Activated naive CD8-positive, alpha-beta T cell (primary cell): Measurements from ENCODE around the gene CLCN4.

Experiments
- H3K27ac Mint-ChIP-seq: one replicate; pipeline ENCODE4 v1.8.0; 2021; ENCODE audit warnings: mixed read lengths
- H3K27me3 Mint-ChIP-seq: one replicate; pipeline ENCODE4 v1.8.0; 2021; ENCODE audit warnings: mixed read lengths
- H3K36me3 Mint-ChIP-seq: one replicate; pipeline ENCODE4 v1.8.0; 2021; ENCODE audit warnings: mixed read lengths
- H3K4me1 Mint-ChIP-seq: one replicate; pipeline ENCODE4 v1.8.0; 2021; ENCODE audit warnings: low read depth, mixed read lengths
- H3K4me3 Mint-ChIP-seq: one replicate; pipeline ENCODE4 v1.8.0; 2021; ENCODE audit warnings: mild to moderate bottlenecking, mixed read lengths
- H3K9me3 Mint-ChIP-seq: one replicate; pipeline ENCODE4 v1.8.0; 2021; ENCODE audit warnings: low read depth, mixed read lengths

The CLCN4 gene

DNA sequence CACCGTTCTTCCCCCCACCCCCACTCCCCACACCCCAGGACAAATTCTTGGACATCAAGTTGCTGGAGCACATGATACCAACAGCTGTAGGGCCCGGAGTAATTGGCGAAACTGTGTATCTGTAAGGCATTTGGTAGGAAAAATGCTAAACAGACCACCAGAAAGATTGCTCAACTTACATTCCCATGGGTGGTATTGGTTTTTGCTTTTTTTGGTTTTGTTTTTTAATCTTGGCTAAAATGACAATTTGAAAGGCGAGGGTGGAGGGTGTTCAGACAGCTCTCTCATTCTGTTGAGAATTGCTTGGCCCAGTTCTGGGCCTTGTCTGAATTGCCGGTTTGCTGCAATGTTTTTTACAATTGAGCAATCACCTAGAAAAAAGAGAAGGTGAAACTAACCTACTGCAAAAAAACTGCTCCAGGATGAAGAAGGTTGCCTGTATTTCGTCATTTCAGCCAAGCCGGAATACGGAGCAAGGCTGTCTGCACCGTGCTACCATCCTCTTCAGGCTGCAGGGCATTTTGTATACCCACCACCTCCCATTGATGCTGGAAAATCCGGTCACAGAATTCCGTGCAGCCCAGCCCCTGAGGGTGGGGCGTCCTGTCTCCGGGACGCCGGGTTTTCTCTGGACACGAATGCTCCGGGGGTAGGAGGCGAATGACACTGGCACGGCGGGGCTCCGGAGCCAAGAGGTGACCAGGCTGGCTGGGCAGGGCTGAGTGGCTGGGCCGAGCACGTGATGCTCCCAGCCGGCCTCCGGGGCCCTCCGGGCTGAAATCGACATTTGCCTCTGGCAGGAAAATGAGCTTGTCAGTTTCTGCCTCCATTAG lies at the start of gene CLCN4:
TSS of gene CLCN4 (plus strand) at position 777 of the 833 bp plus-strand sequence. CDS start 28,058 bp downstream, outside the sequence.
- no peaks in the 10 kb centered on the region for H3K36me3 Mint-ChIP-seq
- H3K27me3 Mint-ChIP-seq, result peaks cover 17% of the 10 kb centered on the region
- no peak within 1 kb of the TSS for H3K27ac Mint-ChIP-seq
- H3K9me3 Mint-ChIP-seq, result no peaks in the 10 kb centered on the region
- peak within 1 kb of the TSS; percentile 59 for H3K4me3 Mint-ChIP-seq
- H3K4me1 Mint-ChIP-seq, result peaks cover 7% of the 10 kb centered on the region

- H3K4me3 Mint-ChIP-seq, result peak overlapping the region; percentile 20
- H3K27me3 Mint-ChIP-seq, result no peaks in the 10 kb centered on the region
- H3K27ac Mint-ChIP-seq, result peak overlapping the region; percentile 94
- H3K4me1 Mint-ChIP-seq, result peaks cover 63% of the 10 kb centered on the region
- peaks cover 12% of the 10 kb centered on the region for H3K36me3 Mint-ChIP-seq
- H3K9me3 Mint-ChIP-seq, result no peaks in the 10 kb centered on the region
Observed at GRCh38 chrX:10107483-10107882, 49.3 kb upstream of the CLCN4 start.

DNA sequence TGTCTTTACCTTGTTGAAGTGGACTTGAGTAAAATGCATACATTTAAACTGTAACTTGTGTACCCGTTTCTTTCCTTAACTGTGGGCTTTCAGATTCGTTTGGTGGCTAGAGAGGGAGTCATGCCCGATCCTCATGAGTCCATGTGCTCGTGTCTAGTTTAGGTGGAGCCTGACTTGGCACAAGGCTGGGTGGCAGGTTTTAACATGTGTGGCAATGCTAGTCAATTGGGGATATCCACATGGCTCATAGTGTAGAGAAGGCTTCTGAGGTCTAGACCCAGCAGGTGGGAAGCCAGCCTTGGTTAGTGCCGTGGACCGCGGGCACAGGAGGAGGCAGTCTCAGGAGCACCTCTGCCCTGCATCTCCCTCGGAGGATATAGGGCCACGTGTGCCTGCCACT lies 48.5 kb upstream of the CLCN4 start:
- Mint-ChIP-seq H3K36me3 (peaks cover 9% of the 10 kb centered on the region), H3K4me1 (peaks cover 70% of the 10 kb centered on the region), H3K27me3 (no peaks in the 10 kb centered on the region), H3K4me3 (peak overlapping the region; percentile 32), H3K27ac (peak overlapping the region; percentile 94), H3K9me3 (no peaks in the 10 kb centered on the region)

- H3K4me3 Mint-ChIP-seq, result peak overlapping the region; percentile 27
- H3K4me1 Mint-ChIP-seq, result peaks cover 71% of the 10 kb centered on the region
- no peaks in the 10 kb centered on the region for H3K9me3 Mint-ChIP-seq
- H3K27me3 Mint-ChIP-seq, result no peaks in the 10 kb centered on the region
- peaks cover 5% of the 10 kb centered on the region for H3K36me3 Mint-ChIP-seq
- peak overlapping the region; percentile 70 for H3K27ac Mint-ChIP-seq
Observed at GRCh38 chrX:10109695-10110094, 47.1 kb upstream of the CLCN4 start.

- H3K27ac Mint-ChIP-seq, result peak overlapping the region; percentile 99
- H3K9me3 Mint-ChIP-seq, result no peaks in the 10 kb centered on the region
- no peaks in the 10 kb centered on the region for H3K27me3 Mint-ChIP-seq
- peak overlapping the region; percentile 87 for H3K4me3 Mint-ChIP-seq
- H3K4me1 Mint-ChIP-seq, result peaks cover 68% of the 10 kb centered on the region
- peaks cover 5% of the 10 kb centered on the region for H3K36me3 Mint-ChIP-seq
Observed at GRCh38 chrX:10110316-10110935, 46.3 kb upstream of the CLCN4 start.

- peak overlapping the region; percentile 87 for H3K4me3 Mint-ChIP-seq
- peak overlapping the region; percentile 99 for H3K27ac Mint-ChIP-seq
- H3K4me1 Mint-ChIP-seq, result peaks cover 62% of the 10 kb centered on the region
- no peaks in the 10 kb centered on the region for H3K27me3 Mint-ChIP-seq
- peaks cover 5% of the 10 kb centered on the region for H3K36me3 Mint-ChIP-seq
- no peaks in the 10 kb centered on the region for H3K9me3 Mint-ChIP-seq
Observed at GRCh38 chrX:10110984-10111363, 45.8 kb upstream of the CLCN4 start.

DNA sequence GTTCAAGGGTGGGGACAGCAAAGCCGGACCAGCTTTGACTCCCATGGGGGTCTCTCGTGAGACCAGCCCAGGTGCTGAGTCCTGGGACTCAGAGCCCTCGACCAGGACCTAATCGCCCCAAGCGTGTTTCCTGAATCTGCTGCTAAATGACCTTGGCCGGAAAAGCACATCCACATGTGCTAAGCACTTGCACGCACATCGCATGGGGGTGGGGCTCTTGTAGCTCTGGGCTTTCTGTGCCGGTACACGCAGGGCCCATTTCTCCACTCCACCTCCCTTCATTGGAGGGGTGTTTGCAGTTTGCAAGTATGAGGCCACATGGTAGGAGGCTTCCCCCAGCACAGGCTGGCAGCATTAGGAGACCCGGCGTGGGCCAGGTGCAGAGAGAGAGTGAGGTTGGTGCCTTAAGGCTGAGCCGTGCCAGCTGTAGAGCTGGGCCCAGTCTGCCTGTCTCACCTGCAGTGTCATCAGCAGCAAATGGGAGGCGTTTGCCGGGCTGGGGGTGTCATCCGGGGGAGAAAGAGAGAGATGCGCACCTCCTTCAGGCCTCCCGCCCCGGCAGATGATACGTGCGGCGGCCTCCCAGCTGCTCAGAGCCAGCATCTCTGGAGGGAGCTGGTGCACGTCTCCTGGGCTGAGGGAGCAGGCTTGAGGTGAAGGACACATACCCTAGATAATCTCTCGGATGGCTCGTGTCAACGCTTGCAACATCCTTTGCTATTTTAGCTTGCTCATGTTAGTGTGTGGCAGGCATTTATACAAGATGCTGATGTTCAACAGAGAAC lies 45.2 kb upstream of the CLCN4 start:
- Mint-ChIP-seq H3K27ac (peak overlapping the region; percentile 99), H3K4me1 (peaks cover 61% of the 10 kb centered on the region), H3K27me3 (no peaks in the 10 kb centered on the region), H3K4me3 (peak overlapping the region; percentile 87), H3K36me3 (peaks cover 5% of the 10 kb centered on the region), H3K9me3 (no peaks in the 10 kb centered on the region)

- Mint-ChIP-seq H3K4me3 (peak overlapping the region; percentile 64), H3K9me3 (no peaks in the 10 kb centered on the region), H3K27me3 (no peaks in the 10 kb centered on the region), H3K4me1 (peaks cover 52% of the 10 kb centered on the region), H3K36me3 (peaks cover 5% of the 10 kb centered on the region), H3K27ac (peak overlapping the region; percentile 99)
Observed at GRCh38 chrX:10112510-10112909, 44.3 kb upstream of the CLCN4 start.

- Mint-ChIP-seq H3K4me1 (peaks cover 38% of the 10 kb centered on the region), H3K36me3 (peaks cover 10% of the 10 kb centered on the region), H3K27ac (peak overlapping the region; percentile 34), H3K4me3 (no peak overlapping the region), H3K27me3 (no peaks in the 10 kb centered on the region), H3K9me3 (no peaks in the 10 kb centered on the region)
Observed at GRCh38 chrX:10115082-10115481, 41.7 kb upstream of the CLCN4 start.

GRCh38 chrX:10117301-10117700 lies 39.5 kb upstream of the CLCN4 start:
- H3K36me3 Mint-ChIP-seq, result peaks cover 4% of the 10 kb centered on the region
- H3K4me1 Mint-ChIP-seq, result peaks cover 24% of the 10 kb centered on the region
- H3K9me3 Mint-ChIP-seq, result no peaks in the 10 kb centered on the region
- H3K4me3 Mint-ChIP-seq, result no peak overlapping the region
- no peak overlapping the region for H3K27ac Mint-ChIP-seq
- H3K27me3 Mint-ChIP-seq, result no peaks in the 10 kb centered on the region

GRCh38 chrX:10117864-10118377 lies 38.9 kb upstream of the CLCN4 start:
- Mint-ChIP-seq H3K4me1 (peaks cover 19% of the 10 kb centered on the region), H3K9me3 (no peaks in the 10 kb centered on the region), H3K27ac (no peak overlapping the region), H3K4me3 (no peak overlapping the region), H3K36me3 (peaks cover 4% of the 10 kb centered on the region), H3K27me3 (no peaks in the 10 kb centered on the region)

DNA sequence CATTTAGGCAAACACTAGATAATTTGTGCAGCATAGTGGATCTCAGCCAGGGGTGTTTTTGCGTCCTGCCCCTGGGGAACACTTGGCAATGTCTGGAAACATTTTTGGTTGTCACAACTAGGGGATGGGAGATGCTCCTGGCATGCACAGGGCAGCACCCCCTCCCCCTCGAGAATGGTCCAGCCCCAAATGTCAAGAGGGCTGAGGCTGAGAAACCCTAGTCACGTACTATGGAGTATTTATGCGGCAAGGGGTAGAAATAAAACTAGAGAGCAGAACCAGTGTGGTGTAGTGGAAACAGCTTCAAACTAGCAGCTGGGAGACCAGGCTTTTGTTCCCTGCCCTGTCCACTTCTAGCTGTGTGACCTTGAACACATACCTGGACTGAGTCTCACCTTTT lies 38.2 kb upstream of the CLCN4 start:
- peaks cover 14% of the 10 kb centered on the region for H3K4me1 Mint-ChIP-seq
- peaks cover 4% of the 10 kb centered on the region for H3K36me3 Mint-ChIP-seq

GRCh38 chrX:10119399-10119990 lies 37.3 kb upstream of the CLCN4 start:
- Mint-ChIP-seq H3K4me1 (peaks cover 14% of the 10 kb centered on the region), H3K36me3 (peaks cover 4% of the 10 kb centered on the region), H3K27me3 (no peaks in the 10 kb centered on the region), H3K27ac (peak overlapping the region; percentile 84), H3K9me3 (no peaks in the 10 kb centered on the region), H3K4me3 (no peak overlapping the region)

More for the DNA sequence above, 38.2 kb upstream of the CLCN4 start:
- Mint-ChIP-seq H3K27ac (peak overlapping the region; percentile 84), H3K4me3 (no peak overlapping the region), H3K9me3 (no peaks in the 10 kb centered on the region), H3K27me3 (no peaks in the 10 kb centered on the region)

DNA sequence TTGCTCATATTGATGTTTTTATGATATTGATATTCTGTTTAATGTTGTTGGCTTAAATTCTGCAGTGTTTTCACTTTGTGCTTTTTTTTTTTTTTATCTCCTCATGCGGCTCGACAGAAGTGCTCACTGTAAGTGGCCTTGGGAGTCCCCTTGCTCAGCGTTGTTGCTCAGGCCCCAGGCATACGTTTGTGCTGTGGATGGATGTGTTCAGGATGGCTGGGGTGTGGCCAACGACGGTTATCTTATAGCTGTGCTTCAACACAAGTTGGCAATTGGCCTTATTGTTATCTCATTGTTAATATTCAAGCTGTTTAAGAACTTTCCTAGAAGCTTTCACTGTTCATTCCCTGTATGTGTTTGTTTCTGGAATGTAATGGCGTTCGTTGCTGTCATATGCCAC lies 36.4 kb upstream of the CLCN4 start:
- Mint-ChIP-seq H3K27me3 (no peaks in the 10 kb centered on the region), H3K36me3 (peaks cover 4% of the 10 kb centered on the region), H3K27ac (no peak overlapping the region), H3K4me1 (peaks cover 14% of the 10 kb centered on the region), H3K9me3 (no peaks in the 10 kb centered on the region), H3K4me3 (no peak overlapping the region)
